HG02852 (cell line): ENCODE results near the gene PCSK6.
"Not testable (repeated sequence)": the region's sequence is repeated elsewhere in the genome, so short reads cannot be mapped to it uniquely, and the experiment has no call there.

ENCODE experiments used
- ATAC-seq: cut with Tn5 transposase; IDR thresholded peaks from one replicate; pipeline ENCODE4 v1.9.1; 2021; ENCODE audit warnings: mild to moderate bottlenecking, moderate library complexity; ENCODE audit not compliant: unreplicated experiment

The PCSK6 gene

DNA sequence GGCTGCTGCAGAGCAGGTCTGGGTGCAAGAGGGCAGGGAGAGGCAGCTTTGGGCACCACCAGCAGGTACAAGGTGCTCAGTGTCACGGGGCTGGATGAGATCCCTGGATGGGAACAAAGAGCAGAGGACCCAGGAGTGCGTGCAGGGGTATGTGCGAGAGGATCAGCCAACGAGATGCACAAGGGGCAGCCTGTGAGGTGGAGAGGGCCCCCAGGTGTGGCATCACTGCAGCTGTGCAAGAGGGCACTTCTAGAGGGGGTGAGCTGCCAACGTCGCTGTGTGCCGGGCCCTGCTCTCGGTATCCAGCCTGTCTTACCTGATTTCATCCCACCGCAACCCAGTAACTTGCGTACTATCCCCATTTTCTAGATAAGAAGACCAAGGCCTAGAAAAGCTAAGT, 127.1 kb downstream of the PCSK6 start:
- no peak for ATAC-seq

- ATAC-seq, result no peak
Measured at GRCh38 chr15:101361418-101361817, 128.1 kb downstream of the PCSK6 start.

DNA sequence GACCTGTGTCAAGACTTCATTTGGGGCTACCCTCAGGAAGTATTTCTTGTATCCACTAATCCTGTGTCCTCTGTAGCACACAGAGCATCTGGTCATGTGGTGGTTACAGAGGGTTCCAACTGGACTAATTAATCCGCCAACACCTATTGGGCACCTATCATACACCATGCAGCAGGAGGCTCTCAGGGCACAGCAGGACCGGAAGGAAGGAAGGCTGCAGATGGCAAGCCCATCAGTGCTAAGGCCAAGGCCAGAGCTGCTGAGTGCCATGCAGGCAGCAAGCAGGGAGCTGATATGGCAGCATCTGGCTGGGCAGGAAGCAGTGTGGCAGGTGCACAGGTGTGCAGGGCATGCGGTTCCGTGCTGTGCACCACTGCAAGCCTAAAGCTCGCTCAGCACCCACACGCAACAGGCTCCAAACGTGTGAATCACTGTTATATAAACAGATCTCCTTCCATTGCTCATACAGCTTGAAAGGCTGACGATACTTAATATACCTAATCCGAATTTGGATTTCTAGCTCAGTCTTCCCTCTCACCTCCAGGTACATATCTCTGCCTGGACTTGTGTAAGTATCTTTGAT, 130.1 kb downstream of the PCSK6 start:
- no peak for ATAC-seq

GRCh38 chr15:101358895-101359294, 130.6 kb downstream of the PCSK6 start:
- ATAC-seq, result no peak

DNA sequence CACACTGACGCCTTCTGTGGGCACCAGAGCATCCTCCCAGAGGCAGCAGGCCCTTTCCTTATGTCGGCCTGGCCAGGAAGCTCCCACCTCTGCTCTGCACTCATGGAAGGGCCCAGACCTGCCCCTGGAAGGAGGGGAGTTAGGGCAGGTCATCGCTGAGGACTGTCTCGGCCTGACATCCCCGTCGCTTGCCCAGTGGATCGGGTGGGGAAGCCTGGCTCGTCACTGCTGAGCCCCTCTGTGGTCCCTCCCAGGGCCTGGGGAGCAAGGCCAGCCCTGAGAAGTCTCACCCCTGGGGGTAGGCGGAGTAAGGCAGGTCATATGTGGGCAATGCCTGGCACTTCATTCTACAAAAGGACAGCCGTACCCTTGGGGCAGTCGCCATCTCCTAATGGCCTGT, 131.6 kb downstream of the PCSK6 start:
- ATAC-seq, result no peak

DNA sequence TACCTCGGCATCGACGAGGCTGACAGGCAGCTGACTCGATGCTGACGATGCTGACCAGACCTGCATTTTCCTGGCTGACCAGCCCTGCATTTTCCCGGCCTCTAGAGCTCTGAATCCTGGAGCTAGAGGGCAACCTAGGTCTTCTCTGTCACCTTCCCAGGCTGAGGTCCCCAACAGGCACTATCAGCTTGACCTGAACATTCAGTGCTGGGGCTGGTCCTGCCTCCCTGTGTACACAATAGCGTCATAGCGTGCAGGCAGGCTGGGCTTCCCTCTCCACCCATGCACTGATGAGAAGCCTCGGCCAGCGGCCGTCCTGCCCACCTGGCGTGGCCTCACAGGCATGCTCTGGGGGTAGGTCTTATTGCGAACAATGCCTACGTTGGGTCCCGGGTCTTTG, 132.2 kb downstream of the PCSK6 start:
- no peak for ATAC-seq

DNA sequence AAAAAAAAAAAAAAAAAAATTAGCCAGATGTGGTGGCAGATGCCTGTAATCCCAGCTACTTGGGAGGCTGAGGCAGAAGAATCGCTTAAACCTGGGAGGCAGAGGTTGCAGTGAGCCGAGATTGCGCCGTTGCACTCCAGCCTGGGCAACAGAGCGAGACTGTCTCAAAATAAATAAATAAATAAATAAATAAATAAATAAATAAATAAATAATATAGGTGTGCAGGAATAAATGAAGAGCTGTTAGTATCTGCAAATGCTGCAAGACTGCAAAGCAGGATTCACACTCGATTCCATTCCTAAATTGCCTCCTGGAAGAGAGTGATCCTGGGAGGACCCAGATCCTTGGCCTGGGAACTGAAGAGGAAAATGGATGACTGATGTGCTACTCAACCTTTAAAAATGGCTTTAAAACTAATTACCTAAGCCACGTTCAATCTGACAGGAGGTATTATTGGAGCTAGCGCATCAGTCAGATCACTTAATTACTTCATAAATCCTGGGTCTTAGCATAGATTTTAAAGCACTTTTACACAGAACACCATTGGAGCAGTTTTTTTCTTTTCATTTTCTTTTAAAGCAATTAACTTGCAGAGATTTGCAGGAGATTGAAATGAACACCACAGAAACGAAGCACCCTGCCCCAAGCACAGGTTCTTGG, 132.9 kb downstream of the PCSK6 start:
- ATAC-seq, result not testable (repeated sequence)

DNA sequence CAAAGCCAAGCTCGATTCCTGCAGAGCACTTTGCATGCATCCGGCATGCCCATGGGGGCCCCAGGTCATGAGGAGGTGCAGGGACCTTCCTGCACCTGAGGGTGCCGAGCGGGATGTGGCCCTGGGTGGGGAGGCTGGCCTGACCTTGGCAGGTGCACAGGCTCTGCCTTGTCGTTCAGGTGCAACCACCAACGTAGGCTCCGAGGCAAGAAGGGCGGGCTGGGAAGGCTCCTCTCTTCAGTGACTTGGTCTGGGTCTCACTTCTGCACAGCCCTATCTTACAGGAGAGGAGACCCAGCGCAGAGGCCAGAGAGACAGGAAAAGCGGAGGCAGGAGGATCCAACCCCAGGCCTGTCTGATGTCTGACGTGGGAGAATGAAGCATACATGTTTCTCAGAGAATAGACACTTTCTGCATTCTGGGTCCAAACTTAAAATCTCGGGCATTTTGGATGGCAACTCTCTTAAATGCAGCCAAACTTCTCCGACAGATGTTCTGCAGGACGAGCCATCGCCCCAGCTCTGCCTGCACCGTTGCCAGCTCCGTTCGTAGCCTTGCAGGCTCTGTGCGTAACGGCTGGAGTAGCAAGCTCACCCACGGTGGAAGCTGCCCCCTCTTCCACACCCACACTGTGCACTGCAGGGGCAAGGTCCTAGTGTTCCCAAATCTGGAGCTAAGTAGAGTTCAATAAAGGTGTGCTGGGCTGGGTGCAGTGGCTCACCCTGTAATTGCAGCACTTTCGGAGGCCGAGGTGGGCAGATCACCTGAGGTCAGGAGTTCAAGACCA, 133.6 kb downstream of the PCSK6 start:
- ATAC-seq, result no peak

- no peak for ATAC-seq
Measured at GRCh38 chr15:101354891-101355623, 134.4 kb downstream of the PCSK6 start.

DNA sequence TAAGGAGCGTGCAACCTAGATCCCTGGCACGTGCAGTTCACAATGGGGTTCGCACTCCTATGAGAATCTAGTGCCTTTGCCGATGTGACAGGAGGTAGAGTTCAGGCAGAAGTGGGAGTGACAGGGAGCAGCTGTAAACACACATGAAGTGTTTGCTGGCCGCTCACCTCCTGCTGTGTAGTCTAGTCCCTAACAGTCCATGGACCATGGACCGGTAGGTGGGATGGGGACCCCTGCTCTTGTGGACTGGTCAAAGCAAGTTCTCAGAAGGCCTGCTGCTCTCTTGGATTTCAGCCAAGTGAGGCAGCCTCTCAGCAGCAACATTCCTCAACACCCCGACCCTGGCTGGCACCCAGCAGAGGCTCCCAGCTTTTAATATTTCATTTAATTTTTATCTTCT, 136.3 kb downstream of the PCSK6 start:
- ATAC-seq, result no peak

DNA sequence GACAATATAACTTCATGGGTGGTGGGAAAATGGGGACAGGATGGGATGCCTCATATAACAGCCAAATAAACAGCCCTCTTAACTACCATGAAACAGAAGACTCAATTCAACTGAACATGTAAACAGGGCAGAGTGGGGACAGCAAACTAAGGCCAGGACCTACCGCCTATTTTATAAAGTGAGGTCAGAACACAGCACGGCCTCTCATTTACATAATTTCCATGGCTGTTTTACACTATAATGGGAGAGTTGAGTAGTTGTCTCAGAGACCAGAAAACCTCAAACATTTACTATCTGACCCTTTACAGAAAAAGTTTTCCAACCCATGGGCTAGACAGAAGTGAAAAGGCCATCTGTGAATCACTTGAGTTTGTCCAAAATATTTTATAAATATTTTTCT, 137.8 kb downstream of the PCSK6 start:
- no peak for ATAC-seq

DNA sequence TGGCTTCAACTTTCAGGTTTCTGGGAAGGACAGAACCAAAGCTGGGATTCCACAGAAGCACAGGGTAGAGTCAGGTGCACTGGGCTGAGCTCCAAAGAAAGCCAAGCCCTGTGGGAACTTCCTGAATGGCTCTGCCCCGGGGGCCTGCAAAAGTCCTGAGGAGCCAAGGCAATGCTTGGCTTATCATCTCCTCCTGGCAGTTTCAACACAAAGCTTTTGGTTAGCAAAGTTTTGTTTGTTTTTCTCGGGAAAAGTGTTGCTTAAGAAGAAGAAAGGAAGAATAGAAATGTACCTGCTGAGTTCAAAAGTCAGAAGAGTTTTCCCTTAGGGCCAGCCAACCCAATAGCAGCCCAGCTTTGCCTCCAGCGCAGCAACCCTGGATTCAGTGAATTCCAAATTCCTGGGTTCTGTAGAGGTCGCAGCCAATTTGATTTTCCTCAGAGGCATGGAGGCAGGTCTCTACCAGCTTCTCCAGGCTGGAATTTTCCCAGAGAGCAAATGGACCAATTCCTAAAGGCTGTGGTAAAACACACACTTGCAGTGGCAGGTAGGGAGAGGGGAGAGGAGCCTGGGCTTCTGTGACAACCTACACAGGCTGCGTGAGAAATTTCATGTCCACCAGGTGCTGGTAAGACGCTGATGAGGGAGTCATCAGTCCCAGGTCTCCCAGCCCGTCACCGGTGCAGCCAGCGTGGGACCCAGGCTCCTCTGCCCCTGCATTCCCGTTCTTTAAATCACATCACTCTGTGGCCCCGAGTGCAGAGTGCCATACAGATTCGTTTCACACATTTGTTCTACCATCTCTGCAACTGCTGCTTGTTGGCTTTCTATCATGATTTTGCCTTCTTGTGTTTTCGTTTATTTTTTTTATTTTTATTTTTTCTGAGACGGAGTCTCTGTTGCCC, 140.2 kb downstream of the PCSK6 start:
- no peak for ATAC-seq

DNA sequence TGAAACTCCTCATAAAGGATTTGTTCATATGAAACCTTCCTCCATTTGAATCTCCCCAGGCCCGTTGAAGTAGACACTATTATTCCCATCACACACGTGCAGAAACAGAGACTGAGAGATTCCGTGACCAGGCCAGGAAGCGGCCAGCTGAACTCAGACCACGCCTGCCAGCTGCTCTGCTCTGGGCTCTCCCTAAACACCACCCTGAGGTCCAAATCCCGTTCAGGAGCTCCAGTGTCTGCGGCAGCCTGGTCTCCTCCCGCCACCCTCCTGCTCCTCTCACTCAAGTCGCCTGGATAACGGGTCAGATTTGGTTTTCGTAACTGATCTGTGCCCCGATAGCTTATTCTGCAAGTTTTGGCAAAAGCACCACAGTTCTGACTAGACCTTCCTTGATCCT, 140.9 kb downstream of the PCSK6 start:
- ATAC-seq, result no peak

- no peak for ATAC-seq
Measured at GRCh38 chr15:101348015-101348414, 141.5 kb downstream of the PCSK6 start.

- ATAC-seq, result no peak
Measured at GRCh38 chr15:101347454-101347853, 142.1 kb downstream of the PCSK6 start.

DNA sequence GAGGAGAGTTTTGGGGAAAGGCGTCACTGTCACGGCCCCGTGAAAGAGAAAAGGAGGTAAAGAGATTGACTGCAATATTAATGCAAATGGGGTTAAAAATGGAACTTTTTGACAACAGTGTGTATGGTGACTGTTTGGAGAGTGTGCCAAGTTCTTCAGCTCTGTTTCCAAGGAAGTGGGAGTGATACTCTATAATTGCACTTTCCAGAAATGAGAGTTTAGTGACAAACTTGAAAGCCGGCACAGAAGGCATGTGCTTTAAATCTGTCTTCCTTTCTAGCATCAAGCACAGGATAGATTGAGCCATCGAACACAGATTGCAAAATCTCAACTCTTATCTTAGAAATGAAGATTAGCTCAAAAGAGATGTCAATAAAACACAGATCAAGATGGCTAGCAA, 142.6 kb downstream of the PCSK6 start:
- ATAC-seq, result no peak

DNA sequence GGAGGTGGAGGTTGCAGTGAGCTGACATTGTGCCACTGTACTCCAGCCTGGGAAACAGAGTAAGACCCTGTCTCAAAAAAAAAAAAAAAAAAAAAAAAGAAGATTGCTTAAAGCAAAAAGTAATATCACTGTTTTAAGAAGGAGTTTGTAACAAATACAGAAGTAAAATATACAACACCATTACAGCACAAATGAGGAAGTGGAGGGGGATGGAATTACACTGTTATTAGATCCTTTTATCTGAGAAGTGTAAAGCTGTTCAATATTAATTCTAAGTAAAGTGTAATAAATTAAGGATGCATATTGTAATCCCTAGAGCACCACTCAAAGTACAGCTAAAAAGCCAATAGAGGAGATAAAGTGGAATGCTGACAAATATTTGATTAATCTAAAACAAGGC, 147.5 kb downstream of the PCSK6 start:
- no peak for ATAC-seq

DNA sequence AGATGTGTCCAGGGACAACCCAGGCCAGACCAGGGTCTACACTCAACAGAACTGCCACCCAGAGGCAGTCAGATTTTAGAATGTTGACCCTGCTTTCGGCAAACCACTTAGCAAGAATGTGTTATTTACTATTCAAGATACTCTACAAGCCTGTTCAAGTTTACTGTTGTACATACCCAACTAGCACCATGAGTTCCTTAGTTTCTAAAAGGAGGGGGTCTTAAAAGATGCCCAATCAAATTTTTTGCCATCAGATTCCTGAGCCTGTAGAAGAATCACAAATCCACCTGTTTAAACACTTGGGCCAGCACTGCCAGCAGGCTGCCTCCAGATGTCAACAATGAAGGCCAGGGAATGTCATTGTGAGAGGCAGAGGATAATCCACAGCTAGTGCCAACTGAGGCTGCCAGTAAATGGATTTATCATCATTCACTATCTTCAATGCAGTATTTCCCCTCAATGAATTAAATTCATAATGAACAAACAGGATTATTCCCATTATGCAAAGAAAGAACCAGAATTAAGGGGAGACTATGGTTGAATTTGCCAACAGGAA, 150.9 kb downstream of the PCSK6 start:
- no peak for ATAC-seq

GRCh38 chr15:101337976-101338375, 151.5 kb downstream of the PCSK6 start:
- ATAC-seq, result no peak
